Skeletal muscle satellite cell (primary cell): Measurements from ENCODE around the gene TMEM101.
A peak's percentile ranks its signal among the peaks of the same experiment; 100 is the strongest.

Source experiments
- H3K27me3 ChIP-seq: 2 replicates; pipeline ENCODE4 v1.7.0; 2013; ENCODE audit warnings: low read length; ENCODE audit not compliant: control insufficient read depth, insufficient read depth
- H3K36me3 ChIP-seq: 2 replicates; pipeline ENCODE4 v1.7.0; 2013; ENCODE audit warnings: mild to moderate bottlenecking, control low read depth, low read length; ENCODE audit not compliant: insufficient read depth
- H3K4me1 ChIP-seq: 2 replicates; pipeline ENCODE4 v1.7.0; 2013; ENCODE audit warnings: low read length; ENCODE audit not compliant: control insufficient read depth, insufficient read depth
- H3K4me2 ChIP-seq: 2 replicates; pipeline ENCODE4 v1.7.0; 2013; ENCODE audit warnings: mild to moderate bottlenecking, low read length
- H3K4me3 ChIP-seq: 2 replicates; pipeline ENCODE4 v1.7.0; 2013; ENCODE audit warnings: low read length
- H3K9ac ChIP-seq: 2 replicates; pipeline ENCODE4 v1.7.0; 2013; ENCODE audit warnings: mild to moderate bottlenecking, low read depth, low read length, moderate library complexity
- H3K9me3 ChIP-seq: replicated peaks from 2 replicates; pipeline ENCODE4 v1.7.0; 2013; ENCODE audit warnings: mild to moderate bottlenecking, control low read depth, low read length

The TMEM101 gene

DNA sequence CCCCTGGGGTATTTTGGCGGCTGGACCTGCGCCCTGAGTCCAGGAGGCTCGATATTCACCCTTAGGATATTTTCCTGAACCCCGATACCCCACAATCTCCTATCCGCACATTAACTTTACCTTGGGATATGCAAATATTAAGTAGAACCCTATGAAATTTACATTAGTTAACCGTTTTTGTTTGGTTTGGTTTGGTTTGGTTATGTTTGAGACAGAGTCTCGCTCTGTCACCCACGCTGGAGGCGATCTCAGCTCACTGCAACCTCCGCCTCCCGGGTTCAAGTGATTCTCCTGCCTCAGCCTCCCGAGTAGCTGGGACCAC is 19.7 kb downstream of the TMEM101 start:
- Histone ChIP-seq H3K9me3 (no peaks in the 10 kb centered on the region), H3K27me3 (peaks cover 5% of the 10 kb centered on the region), H3K36me3 (no peaks in the 10 kb centered on the region), H3K9ac (no peak overlapping the region), H3K4me3 (no peak overlapping the region), H3K4me2 (peak overlapping the region; percentile 86), H3K4me1 (peaks cover 12% of the 10 kb centered on the region)

DNA sequence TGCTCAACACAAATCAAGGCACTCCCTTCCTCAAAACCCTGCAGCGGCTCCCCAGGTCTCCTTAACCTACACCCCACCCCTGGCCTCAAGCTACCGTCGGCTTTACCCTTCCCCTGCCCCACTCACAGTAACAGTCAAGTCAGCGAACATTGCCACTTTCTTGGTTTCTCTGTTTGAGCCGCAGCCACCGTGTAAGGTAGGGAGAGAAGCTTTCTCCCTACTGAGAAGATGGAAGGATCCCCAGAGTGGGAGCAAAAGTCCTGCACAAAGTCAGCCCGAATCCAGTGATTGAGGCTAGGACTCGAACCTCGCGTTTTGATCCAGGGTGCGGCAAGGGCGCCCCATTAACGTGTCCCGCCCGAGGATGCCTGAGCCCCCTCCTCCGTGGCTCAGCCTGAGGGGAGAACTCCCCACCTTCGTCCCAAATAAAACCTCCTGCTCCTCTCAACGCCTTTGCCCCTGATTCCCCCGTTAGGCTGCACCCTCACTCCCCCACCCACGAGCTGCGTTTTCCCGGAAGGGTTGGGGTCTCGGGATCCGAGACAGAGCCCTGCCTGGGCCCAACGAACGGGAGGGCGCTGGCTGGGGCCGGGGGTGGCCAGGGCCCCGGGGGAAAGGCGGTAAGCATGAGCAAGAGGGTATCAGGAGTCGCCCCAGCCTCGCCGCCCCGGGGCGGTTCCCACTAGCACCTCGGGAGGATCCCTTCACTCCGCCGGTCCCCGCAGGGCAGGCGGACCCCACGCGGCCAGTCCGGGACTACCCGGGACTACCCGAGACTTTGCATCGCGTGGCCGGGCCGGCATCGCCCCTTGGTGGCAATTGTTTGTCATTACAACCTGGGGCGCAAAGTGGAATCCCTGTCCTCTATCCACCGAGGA is 20.3 kb downstream of the TMEM101 start:
- no peaks in the 10 kb centered on the region for H3K36me3 ChIP-seq
- peak overlapping the region; percentile 59 for H3K4me3 ChIP-seq
- no peaks in the 10 kb centered on the region for H3K9me3 ChIP-seq
- H3K4me2 ChIP-seq = peak overlapping the region; percentile 86
- H3K4me1 ChIP-seq = peaks cover 12% of the 10 kb centered on the region
- H3K27me3 ChIP-seq = peaks cover 5% of the 10 kb centered on the region
- peak overlapping the region; percentile 63 for H3K9ac ChIP-seq

DNA sequence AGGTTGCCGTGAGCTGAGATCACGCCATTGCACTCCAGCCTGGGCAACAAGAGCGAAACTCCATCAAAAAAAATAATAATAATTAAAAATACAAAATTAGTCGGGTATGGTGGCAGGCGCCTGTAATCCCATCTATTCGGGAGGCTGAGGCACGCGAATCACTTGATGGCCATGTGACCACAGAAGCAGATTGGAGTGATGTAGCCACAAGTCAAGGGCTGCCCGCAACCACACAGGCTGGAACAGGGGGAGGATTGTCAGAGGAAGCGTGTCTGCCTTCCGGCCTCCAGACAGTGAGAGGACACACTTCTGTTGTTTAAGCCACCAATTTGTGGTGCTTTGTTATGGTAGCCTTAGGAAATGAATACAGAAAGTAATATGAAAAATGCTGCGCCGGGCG is 22.1 kb downstream of the TMEM101 start:
- H3K4me2 ChIP-seq = no peak overlapping the region
- H3K27me3 ChIP-seq = peaks cover 5% of the 10 kb centered on the region
- H3K4me1 ChIP-seq = peaks cover 7% of the 10 kb centered on the region
- no peak overlapping the region for H3K4me3 ChIP-seq
- H3K9me3 ChIP-seq = no peaks in the 10 kb centered on the region
- H3K9ac ChIP-seq = no peak overlapping the region
- H3K36me3 ChIP-seq = no peaks in the 10 kb centered on the region

DNA sequence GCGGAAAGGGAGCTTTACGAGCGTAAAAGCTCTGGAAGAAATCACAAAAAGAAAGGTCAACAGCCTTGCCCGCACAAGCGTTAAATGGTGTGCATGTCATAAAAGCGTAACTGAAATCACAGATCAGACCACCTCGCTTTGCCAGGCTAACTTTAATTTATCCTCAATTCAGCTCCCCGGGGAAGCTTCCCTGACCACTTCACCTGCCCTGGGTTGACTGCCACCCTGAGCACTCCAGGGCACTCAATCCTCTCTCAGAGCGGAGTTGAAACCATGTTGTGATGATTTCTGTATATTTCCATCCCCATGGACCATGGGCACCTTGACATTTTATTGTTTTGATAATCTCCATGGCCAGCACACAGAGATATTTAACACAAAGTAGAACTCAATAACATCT is 26.5 kb downstream of the TMEM101 start:
- peaks cover 15% of the 10 kb centered on the region for H3K27me3 ChIP-seq
- no peak overlapping the region for H3K4me2 ChIP-seq
- no peaks in the 10 kb centered on the region for H3K36me3 ChIP-seq
- no peak overlapping the region for H3K9ac ChIP-seq
- H3K4me3 ChIP-seq = no peak overlapping the region
- H3K4me1 ChIP-seq = peaks cover 13% of the 10 kb centered on the region
- no peaks in the 10 kb centered on the region for H3K9me3 ChIP-seq

DNA sequence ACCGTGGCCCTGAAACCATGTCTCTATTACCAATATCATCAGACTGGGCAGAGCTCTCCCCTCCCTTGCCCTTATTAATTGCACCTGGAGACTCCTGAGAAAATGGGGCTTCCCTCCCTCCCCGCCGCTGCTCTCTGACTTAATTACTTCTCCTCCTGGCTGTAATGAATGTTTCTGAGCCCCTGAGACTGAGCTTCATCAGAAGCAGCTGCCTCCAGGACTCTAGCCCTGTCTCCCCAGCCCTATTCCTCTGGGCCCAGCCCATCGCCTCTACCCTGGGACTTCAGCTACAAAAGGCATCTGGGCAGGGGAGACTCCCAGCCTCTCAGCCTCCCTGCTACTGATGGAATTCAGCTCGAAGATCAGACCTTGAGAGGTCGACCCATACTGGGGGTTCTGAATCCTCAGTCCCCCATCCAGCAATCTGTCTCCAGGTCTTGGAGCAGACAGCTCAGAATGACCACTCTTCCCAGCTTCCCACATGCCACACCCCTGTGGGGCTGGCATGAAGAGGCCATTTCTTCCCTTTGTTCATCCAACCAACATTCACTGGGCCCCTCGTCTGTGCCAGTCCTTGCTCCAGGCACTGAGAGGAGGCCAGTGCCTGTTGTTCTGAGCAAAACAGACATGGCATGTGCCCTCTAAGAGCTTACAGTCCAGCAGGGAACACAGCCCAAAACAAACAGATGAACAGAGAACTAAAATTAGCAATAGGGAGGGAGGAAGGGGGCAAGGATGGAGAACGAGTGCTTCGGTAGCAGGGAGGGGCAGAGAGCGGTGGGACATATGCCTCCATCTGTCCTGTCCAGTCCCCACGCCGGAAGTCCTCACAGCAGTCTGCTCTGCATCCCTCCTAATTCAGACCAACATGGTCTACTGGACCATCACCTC is 27.4 kb downstream of the TMEM101 start:
- no peaks in the 10 kb centered on the region for H3K9me3 ChIP-seq
- peaks cover 13% of the 10 kb centered on the region for H3K4me1 ChIP-seq
- H3K27me3 ChIP-seq = peaks cover 24% of the 10 kb centered on the region
- H3K4me2 ChIP-seq = no peak overlapping the region
- H3K36me3 ChIP-seq = no peaks in the 10 kb centered on the region
- no peak overlapping the region for H3K4me3 ChIP-seq
- H3K9ac ChIP-seq = no peak overlapping the region

DNA sequence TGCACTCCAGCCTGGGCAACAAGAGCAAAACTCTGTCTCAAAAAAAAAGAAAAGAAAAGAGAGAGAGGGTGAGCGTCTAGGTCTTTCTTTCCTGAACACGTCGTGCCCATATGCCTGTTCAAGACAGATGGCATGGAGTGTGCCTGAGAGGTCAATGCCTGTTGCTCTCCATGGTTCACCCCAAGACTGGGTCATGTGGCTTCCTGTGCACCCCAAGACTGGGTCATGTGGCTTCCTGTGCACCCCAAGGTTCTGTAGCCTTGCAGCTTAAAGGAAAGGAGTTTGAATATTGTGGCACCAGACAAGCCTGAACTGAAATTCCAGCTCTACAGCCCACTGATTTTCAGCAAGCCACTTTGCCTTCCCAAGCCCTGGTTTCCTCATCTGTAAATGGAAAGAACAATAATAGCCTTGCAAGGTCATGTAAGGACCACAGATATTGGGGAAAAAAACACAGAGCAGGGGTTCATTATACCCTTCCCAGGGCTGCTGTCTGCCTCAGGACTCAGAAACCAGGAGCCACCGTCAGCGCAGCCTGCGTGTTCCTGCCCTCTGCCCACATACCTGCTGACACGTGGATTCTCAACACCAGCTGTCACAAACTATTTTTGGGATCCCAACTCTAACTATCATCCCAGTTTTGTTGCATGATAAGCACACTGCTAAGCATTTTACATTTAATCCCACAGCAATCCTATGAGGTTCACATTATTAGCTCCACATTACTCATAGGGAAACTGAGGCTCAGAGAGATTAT is 28.4 kb downstream of the TMEM101 start:
- Histone ChIP-seq H3K27me3 (peaks cover 29% of the 10 kb centered on the region), H3K4me3 (no peak overlapping the region), H3K4me1 (peaks cover 13% of the 10 kb centered on the region), H3K36me3 (no peaks in the 10 kb centered on the region), H3K9ac (no peak overlapping the region), H3K9me3 (no peaks in the 10 kb centered on the region), H3K4me2 (no peak overlapping the region)

DNA sequence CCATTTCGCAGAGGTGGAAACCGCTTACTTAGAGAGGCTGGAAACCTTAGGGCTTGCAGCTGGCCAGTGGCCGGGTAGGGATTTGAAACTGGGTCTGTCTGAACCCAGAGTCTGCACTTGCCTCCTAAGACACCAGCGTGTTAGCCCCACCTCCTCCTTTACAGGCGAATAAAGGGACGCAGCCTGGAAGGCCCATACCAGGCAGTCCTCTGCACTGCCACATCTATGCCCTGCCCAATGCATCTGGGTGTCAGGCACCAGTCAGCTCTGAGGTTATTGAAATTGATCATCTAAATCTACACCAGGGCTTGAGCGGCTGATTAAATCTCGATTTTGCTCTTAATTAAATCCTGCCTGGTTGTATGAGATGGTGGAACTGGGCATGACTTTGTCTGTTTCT is 30.2 kb downstream of the TMEM101 start:
- H3K4me2 ChIP-seq = peak overlapping the region; percentile 94
- peaks cover 41% of the 10 kb centered on the region for H3K27me3 ChIP-seq
- no peaks in the 10 kb centered on the region for H3K9me3 ChIP-seq
- H3K4me3 ChIP-seq = peak overlapping the region; percentile 66
- no peaks in the 10 kb centered on the region for H3K36me3 ChIP-seq
- peaks cover 13% of the 10 kb centered on the region for H3K4me1 ChIP-seq
- peak overlapping the region; percentile 69 for H3K9ac ChIP-seq

DNA sequence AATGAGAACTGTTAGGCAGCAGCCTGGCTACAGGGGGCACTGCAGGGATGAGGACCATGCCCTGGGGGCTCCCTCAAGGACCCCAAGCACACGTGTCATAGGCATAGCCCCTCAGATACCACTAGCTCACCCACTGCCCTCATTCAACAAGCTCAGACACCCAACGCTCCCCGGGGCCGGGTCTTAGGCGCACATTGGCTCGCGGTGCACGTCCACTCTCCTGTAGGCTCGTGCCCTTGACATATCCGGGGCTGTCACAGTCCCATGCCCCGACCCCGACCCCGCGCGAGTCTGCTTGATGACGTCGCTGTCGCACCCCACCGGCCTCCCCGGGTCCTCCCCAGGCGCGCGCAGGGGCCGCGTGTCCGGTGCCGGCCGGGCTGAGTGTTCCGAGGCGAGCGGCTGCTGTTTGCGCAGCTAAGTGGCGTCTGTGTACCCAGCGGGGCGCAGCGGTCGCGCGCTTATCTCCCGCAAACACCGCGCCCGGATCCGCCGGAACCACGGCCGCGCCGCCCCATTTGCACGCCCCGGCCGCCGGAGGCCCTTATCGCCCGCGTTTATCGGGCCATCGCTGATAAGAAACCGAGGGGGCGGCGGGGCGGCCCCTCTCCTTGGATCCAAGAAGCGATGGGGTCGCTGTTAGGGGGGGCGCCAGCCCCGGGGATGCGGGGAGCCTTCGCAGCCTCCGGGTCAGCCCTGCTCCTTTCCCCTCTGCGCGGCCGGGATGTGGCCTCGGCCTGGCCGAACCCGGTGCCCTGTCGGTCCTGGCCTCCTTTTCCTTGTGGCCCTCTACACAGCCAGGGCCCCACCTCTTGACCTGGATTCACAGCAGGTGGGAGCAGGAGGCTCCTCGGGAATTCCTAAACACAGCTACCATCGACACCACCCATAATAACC is 31.0 kb downstream of the TMEM101 start:
- Histone ChIP-seq H3K4me2 (peak overlapping the region; percentile 94), H3K4me1 (peaks cover 13% of the 10 kb centered on the region), H3K36me3 (no peaks in the 10 kb centered on the region), H3K9me3 (no peaks in the 10 kb centered on the region), H3K9ac (peak overlapping the region; percentile 69), H3K4me3 (peak overlapping the region; percentile 66), H3K27me3 (peaks cover 48% of the 10 kb centered on the region)

DNA sequence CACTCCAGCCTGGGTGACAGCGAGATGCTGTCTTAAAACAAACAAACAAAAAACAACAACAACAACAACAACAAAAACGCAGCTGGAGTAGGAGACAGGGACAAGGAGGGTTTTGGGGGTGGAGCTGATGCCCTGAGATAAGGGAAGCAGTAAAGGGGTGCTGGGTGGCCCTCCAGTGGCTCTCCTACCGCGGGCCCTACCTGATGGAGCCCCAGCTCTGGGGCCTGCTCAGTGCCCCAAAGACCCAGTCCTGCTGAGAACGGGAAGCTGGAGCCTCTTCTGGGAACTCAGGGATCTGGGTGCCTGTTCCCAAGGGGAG is 31.6 kb downstream of the TMEM101 start:
- Histone ChIP-seq H3K4me1 (peaks cover 13% of the 10 kb centered on the region), H3K36me3 (no peaks in the 10 kb centered on the region), H3K27me3 (peaks cover 54% of the 10 kb centered on the region), H3K4me3 (peak overlapping the region; percentile 66), H3K9me3 (no peaks in the 10 kb centered on the region), H3K4me2 (peak overlapping the region; percentile 94), H3K9ac (no peak overlapping the region)

DNA sequence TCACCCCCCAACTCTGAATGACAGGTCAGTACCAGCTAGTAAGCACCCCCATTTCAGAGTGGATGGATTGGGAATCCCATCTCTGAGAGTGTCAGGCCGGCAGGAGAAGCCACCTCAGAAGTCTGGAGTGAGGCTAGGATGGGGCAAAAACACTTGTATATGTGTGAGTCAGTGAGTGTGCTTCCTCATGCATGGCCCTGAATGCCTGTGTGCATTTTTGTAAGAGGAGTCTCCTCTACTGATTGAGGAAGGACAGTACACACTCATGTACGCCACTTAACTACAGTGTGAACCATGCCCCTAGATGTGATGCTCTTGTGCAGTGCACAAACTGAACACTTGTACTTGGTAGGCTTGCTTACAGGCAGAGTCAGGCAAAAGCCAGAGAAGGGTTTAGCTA is 32.6 kb downstream of the TMEM101 start:
- H3K27me3 ChIP-seq = peaks cover 63% of the 10 kb centered on the region
- H3K9me3 ChIP-seq = no peaks in the 10 kb centered on the region
- no peak overlapping the region for H3K4me3 ChIP-seq
- H3K9ac ChIP-seq = no peak overlapping the region
- H3K4me2 ChIP-seq = no peak overlapping the region
- H3K4me1 ChIP-seq = peaks cover 13% of the 10 kb centered on the region
- H3K36me3 ChIP-seq = no peaks in the 10 kb centered on the region
